IPS DF 19.7 (cell line): Measurements from ENCODE around the gene CALM1.

Experiments used
- DNase-seq: peaks from one replicate; pipeline ENCODE4 v3.0.0-alpha.2; 2013; ENCODE audit warnings: low read depth, low spot score

CALM1 gene

GRCh38 chr14:90442388-90442787, 45.6 kb downstream of the CALM1 start:
- no peak for DNase-seq

GRCh38 chr14:90443161-90444076, 46.6 kb downstream of the CALM1 start:
- no peak for DNase-seq

GRCh38 chr14:90444077-90444696, 47.4 kb downstream of the CALM1 start:
- no peak for DNase-seq

- no peak for DNase-seq
Observed at GRCh38 chr14:90445011-90445410, 48.2 kb downstream of the CALM1 start.

- DNase-seq: no peak
Observed at GRCh38 chr14:90446405-90446804, 49.6 kb downstream of the CALM1 start.

- no peak for DNase-seq
Observed at GRCh38 chr14:90447720-90448497, 51.1 kb downstream of the CALM1 start.

GRCh38 chr14:90449411-90449810, 52.6 kb downstream of the CALM1 start:
- no peak for DNase-seq

- DNase-seq: no peak
Observed at GRCh38 chr14:90450151-90450550, 53.3 kb downstream of the CALM1 start.

GRCh38 chr14:90450667-90451066, 53.8 kb downstream of the CALM1 start:
- DNase-seq: no peak

- DNase-seq: no peak
Observed at GRCh38 chr14:90451443-90451842, 54.6 kb downstream of the CALM1 start.

- no peak for DNase-seq
Observed at GRCh38 chr14:90451961-90452360, 55.1 kb downstream of the CALM1 start.

GRCh38 chr14:90452366-90452765, 55.5 kb downstream of the CALM1 start:
- DNase-seq: no peak

GRCh38 chr14:90453401-90453951, 56.6 kb downstream of the CALM1 start:
- DNase-seq: no peak

GRCh38 chr14:90454041-90455000, 57.5 kb downstream of the CALM1 start:
- peak; percentile 94 for DNase-seq

GRCh38 chr14:90455100-90455571, 58.3 kb downstream of the CALM1 start:
- no peak for DNase-seq

GRCh38 chr14:90456551-90456950, 59.7 kb downstream of the CALM1 start:
- DNase-seq: no peak

- DNase-seq: no peak
Observed at GRCh38 chr14:90457186-90457585, 60.4 kb downstream of the CALM1 start.
